IMR-90 (cell line): ENCODE results near the gene EDEM1. TPM values are rescaled to one million over a fixed set of nuclear protein-coding genes. Genes with fewer than 3 reads are reported as not detected.
"Not testable (repeated sequence)": the region's sequence is repeated elsewhere in the genome, so short reads cannot be mapped to it uniquely, and the experiment has no call there.

Experiments used
- ATAC-seq: fragments of 200-7000 bp; cut with Tn5 transposase; 2 replicates; pipeline ENCODE4 v1.9.1; 2020; ENCODE audit warnings: low read depth, mild to moderate bottlenecking, moderate library complexity
- BruUV-seq: library from RNA; stranded (reverse); fragments of 400-500 nt; replicated peaks from 2 replicates; lab custom pipeline; 2021; lab: Mats Ljungman, UMichigan
- CTCF ChIA-PET: fragments of 300-600 bp; formaldehyde crosslinking; extraction: SDS; loops from one replicate; lab custom pipeline; 2021; ENCODE audit warnings: antibody characterized with exemption; lab: Yijun Ruan, JAX
- POLR2A ChIA-PET: fragments of 300-600 bp; sonication (Branson Sonifier 250); formaldehyde crosslinking; loops from one replicate; lab custom pipeline; 2022; ENCODE audit warnings: antibody characterized with exemption; ENCODE audit not compliant: unreplicated experiment; lab: Charles Lee
- DNase-seq: peaks from one replicate; pipeline ENCODE4 v3.0.0; 2013
- H2AFZ ChIP-seq: replicated peaks from 2 replicates; pipeline ENCODE3; 2013; ENCODE audit warnings: low read length, mild to moderate bottlenecking; ENCODE audit not compliant: poor library complexity
- H2AK5ac ChIP-seq: 2 replicates; pipeline ENCODE4 v1.6.1; 2013; ENCODE audit warnings: low read depth, low read length, inconsistent platforms
- H2AK9ac ChIP-seq: replicated peaks from 2 replicates; pipeline ENCODE3; 2013; ENCODE audit warnings: mild to moderate bottlenecking, low read depth, low read length, moderate library complexity; ENCODE audit not compliant: poor library complexity
- H2BK120ac ChIP-seq: 2 replicates; pipeline ENCODE4 v1.6.1; 2013; ENCODE audit warnings: low read depth, low read length, inconsistent platforms
- H2BK15ac ChIP-seq: 3 replicates; pipeline ENCODE4 v1.6.1; 2013; ENCODE audit warnings: low read depth, low read length, inconsistent platforms
- H2BK20ac ChIP-seq: 2 replicates; pipeline ENCODE4 v1.6.1; 2013; ENCODE audit warnings: low read depth, mild to moderate bottlenecking, inconsistent platforms, low read length, moderate library complexity
- H2BK5ac ChIP-seq: 2 replicates; pipeline ENCODE4 v1.6.1; 2013; ENCODE audit warnings: mild to moderate bottlenecking, low read depth, low read length, inconsistent platforms; ENCODE audit not compliant: poor library complexity, severe bottlenecking
- H3K14ac ChIP-seq: replicated peaks from 2 replicates; pipeline ENCODE4 v1.6.1; 2013; ENCODE audit warnings: low read depth, low read length, inconsistent platforms
- H3K18ac ChIP-seq: 2 replicates; pipeline ENCODE4 v1.6.1; 2013; ENCODE audit warnings: low read depth, low read length, control low read depth
- H3K23ac ChIP-seq: 2 replicates; pipeline ENCODE4 v1.6.1; 2013; ENCODE audit warnings: low read depth, low read length, inconsistent platforms
- H3K27ac ChIP-seq: 2 replicates; pipeline ENCODE4 v1.5.1; 2013; ENCODE audit warnings: mild to moderate bottlenecking, control low read depth, low read length; ENCODE audit not compliant: insufficient read depth
- H3K27me3 ChIP-seq: 2 replicates; pipeline ENCODE4 v1.6.1; 2013; ENCODE audit warnings: low read length; ENCODE audit not compliant: control insufficient read depth, insufficient read depth
- H3K36me3 ChIP-seq: 2 replicates; pipeline ENCODE4 v1.6.1; 2013; ENCODE audit warnings: low read length, mixed read lengths; ENCODE audit not compliant: control insufficient read depth, insufficient read depth
- H3K4ac ChIP-seq: 2 replicates; pipeline ENCODE4 v1.6.1; 2013; ENCODE audit warnings: low read depth, low read length, inconsistent platforms
- H3K4me1 ChIP-seq: 2 replicates; pipeline ENCODE4 v1.6.1; 2013; ENCODE audit warnings: low read length, mixed read lengths; ENCODE audit not compliant: control insufficient read depth, insufficient read depth
- H3K4me2 ChIP-seq: 2 replicates; pipeline ENCODE4 v1.6.1; 2013; ENCODE audit warnings: low read depth, mild to moderate bottlenecking, control low read depth, low read length, moderate library complexity
- H3K4me3 ChIP-seq: 2 replicates; pipeline ENCODE4 v1.5.1; 2013; ENCODE audit warnings: low read depth, mild to moderate bottlenecking, control low read depth, low read length, moderate library complexity; ENCODE audit not compliant: insufficient read depth
- H3K56ac ChIP-seq: 2 replicates; pipeline ENCODE4 v1.6.1; 2013; ENCODE audit warnings: low read length, inconsistent platforms; ENCODE audit not compliant: insufficient read depth; ENCODE audit errors: extremely low read depth
- H3K79me1 ChIP-seq, 2 experiments: 2 replicates each; pipeline ENCODE4 v1.6.1; 2013; ENCODE audit warnings: low read length in 2 of 2, inconsistent platforms in 1 of 2, low read depth in 1 of 2
- H3K9ac ChIP-seq: 2 replicates; pipeline ENCODE4 v1.6.1; 2013; ENCODE audit warnings: low read depth, low read length, control low read depth
- H3K9me1 ChIP-seq: 2 replicates; pipeline ENCODE4 v1.6.1; 2013; ENCODE audit warnings: low read length, inconsistent platforms; ENCODE audit not compliant: insufficient read depth
- H3K9me3 ChIP-seq: 2 replicates; pipeline ENCODE4 v1.6.1; 2013; ENCODE audit warnings: low read length; ENCODE audit not compliant: control insufficient read depth, insufficient read depth
- H4K20me1 ChIP-seq: 2 replicates; pipeline ENCODE4 v1.6.1; 2013; ENCODE audit warnings: low read length, inconsistent platforms; ENCODE audit not compliant: insufficient read depth
- H4K5ac ChIP-seq: 2 replicates; pipeline ENCODE4 v1.6.1; 2013; ENCODE audit warnings: mild to moderate bottlenecking, low read depth, low read length, control low read depth
- H4K8ac ChIP-seq, 2 experiments: 2 replicates each; pipeline ENCODE4 v1.6.1; 2013; ENCODE audit warnings: low read depth in 2 of 2, low read length in 2 of 2, control low read depth in 1 of 2, inconsistent platforms in 1 of 2
- H4K91ac ChIP-seq: 2 replicates; pipeline ENCODE4 v1.6.1; 2013; ENCODE audit warnings: low read depth, low read length, inconsistent platforms; ENCODE audit not compliant: insufficient read depth
- WGBS, 2 experiments: methylation state at CpG; one replicate each; pipeline versions ENCODE4 v1.1.5 to v1.1.7; 2013; ENCODE audit warnings: missing lambda C conversion rate in 2 of 2; ENCODE audit not compliant: insufficient read length in 1 of 2; ENCODE audit errors: extremely low coverage in 2 of 2; 5-methylcytosine and 5-hydroxymethylcytosine counted together
- dilution Hi-C: fragments of 300-500 bp; cut with HindIII; formaldehyde crosslinking; loops from one replicate; pipeline ENCODE4 v1.14.3; 2018; ENCODE audit warnings: low sequenced_read_pairs; ENCODE audit not compliant: unreplicated experiment
- in situ Hi-C: fragments of 300-500 bp; cut with MboI; formaldehyde crosslinking; loops from 3 replicates; pipeline ENCODE4 v1.14.3; 2019; ENCODE audit warnings: low sequenced_read_pairs, inconsistent platforms, mixed read lengths
- intact Hi-C: fragments of 100-400 bp; cut with micrococcal nuclease; formaldehyde crosslinking; loops from 2 replicates; pipeline ENCODE4 v1.10.0; 2022
- polyA plus RNA-seq, 3 experiments: library from polyadenylated mRNA; depleted of rRNA; stranded (reverse); fragments of >200 nt; gene quantifications; 2 replicates each; pipeline ENCODE4 v1.2.3, GENCODE V29; 2012; ENCODE audit warnings: low replicate concordance in 1 of 3
- total RNA-seq: library from RNA; depleted of rRNA; stranded (reverse); fragments of >200 nt; gene quantifications from 2 replicates; pipeline ENCODE4 v1.2.3, GENCODE V29; 2012

Gene EDEM1
- total and polyA plus RNA-seq, 2 of the 4 experiments (the other 2 are of a cell fraction) = 23.5 to 27.0 TPM

GRCh38 chr3:5179036-5179435 is 8.5 kb upstream of the EDEM1 start:
- H3K9me3 ChIP-seq, H2BK20ac ChIP-seq, H4K20me1 ChIP-seq, in situ Hi-C loops, POLR2A ChIA-PET, DNase-seq, H2AFZ ChIP-seq, H3K4me3 ChIP-seq, H2BK5ac ChIP-seq, H3K9me1 ChIP-seq, H3K56ac ChIP-seq, intact Hi-C loops, H3K27ac ChIP-seq, H3K9ac ChIP-seq, H3K4me1 ChIP-seq, H2BK120ac ChIP-seq, H2AK5ac ChIP-seq, H3K27me3 ChIP-seq, H3K18ac ChIP-seq, H3K4ac ChIP-seq, H4K5ac ChIP-seq, H4K91ac ChIP-seq, H3K4me2 ChIP-seq, H3K23ac ChIP-seq, dilution Hi-C loops, H4K8ac ChIP-seq, H2BK15ac ChIP-seq, H2AK9ac ChIP-seq, H3K14ac ChIP-seq: not testable (repeated sequence)
- Histone ChIP-seq H3K79me1 (peaks cover 5 to 15% of the 10 kb centered on the region in 2 experiments; a peak in 2 of 4 replicates), H3K36me3 (peaks cover 20% of the 10 kb centered on the region)
- peak; percentile 35; the same call in 1 of the 2 replicates for ATAC-seq
- WGBS, 2 experiments = 100% methylated on average over 1 of the region's 2 CpGs; no CpG with 5 or more reads in 1 of the 2 experiments
- TSS peak; percentile 79 for BruUV-seq
- CTCF ChIA-PET = interaction anchor here (0.6 to 1.2 kb wide), 2 partner anchors 17 to 30 kb away, joined by 3 read pairs; no protein-coding TSS in a partner anchor
